Neuronal stem cell (in vitro differentiated cells): ENCODE measurements around the gene ZCCHC7.
"Not testable (repeated sequence)": the region's sequence is repeated elsewhere in the genome, so short reads cannot be mapped to it uniquely, and the experiment has no call there.

ENCODE experiments used
- DNase-seq: peaks from one replicate; pipeline ENCODE4 v3.0.0-alpha.2; 2013; ENCODE audit warnings: low spot score
- H2AFZ ChIP-seq: one replicate; pipeline ENCODE4 v1.6.1; 2013; ENCODE audit warnings: mild to moderate bottlenecking, low read length, inconsistent platforms
- H2AK5ac ChIP-seq: 2 replicates; pipeline ENCODE4 v1.6.1; 2013; ENCODE audit warnings: low read depth, mild to moderate bottlenecking, inconsistent platforms, low read length, moderate library complexity, mixed read lengths
- H2BK120ac ChIP-seq: 2 replicates; pipeline ENCODE4 v1.6.1; 2013; ENCODE audit warnings: low read depth, mild to moderate bottlenecking, inconsistent platforms, low read length, moderate library complexity, mixed read lengths
- H2BK12ac ChIP-seq: one replicate; pipeline ENCODE4 v1.6.1; 2013; ENCODE audit warnings: low read length, inconsistent platforms
- H2BK15ac ChIP-seq: 2 replicates; pipeline ENCODE4 v1.6.1; 2013; ENCODE audit warnings: mild to moderate bottlenecking, low read length, inconsistent platforms, mixed read lengths
- H2BK5ac ChIP-seq: one replicate; pipeline ENCODE4 v1.6.1; 2013; ENCODE audit warnings: inconsistent platforms, mild to moderate bottlenecking, low read length, moderate library complexity
- H3K14ac ChIP-seq: one replicate; pipeline ENCODE4 v1.6.1; 2013; ENCODE audit warnings: low read length, inconsistent platforms
- H3K18ac ChIP-seq: 2 replicates; pipeline ENCODE4 v1.6.1; 2013; ENCODE audit warnings: low read length, inconsistent platforms
- H3K23ac ChIP-seq: 2 replicates; pipeline ENCODE4 v1.6.1; 2013; ENCODE audit warnings: low read depth, mild to moderate bottlenecking, mixed read lengths, low read length, inconsistent platforms; ENCODE audit not compliant: poor library complexity
- H3K27ac ChIP-seq: replicated peaks from 3 replicates; pipeline ENCODE4 v1.5.1; 2013; ENCODE audit warnings: low read length, inconsistent platforms
- H3K27me3 ChIP-seq, 3 experiments: 2 replicates each; pipeline ENCODE4 v1.6.1; 2013; ENCODE audit warnings: low read length in 3 of 3, mild to moderate bottlenecking in 2 of 3, inconsistent platforms in 1 of 3, low read depth in 1 of 3, mixed read lengths in 1 of 3, moderate library complexity in 1 of 3; ENCODE audit not compliant: control insufficient read depth in 3 of 3, insufficient read depth in 3 of 3
- H3K36me3 ChIP-seq, 2 donors: replicated peaks in 1 of 2; 2 replicates each; pipeline ENCODE4 v1.6.1; 2013; ENCODE audit warnings: low read length in 2 of 2; ENCODE audit not compliant: control insufficient read depth in 2 of 2, insufficient read depth in 2 of 2
- H3K4ac ChIP-seq: 2 replicates; pipeline ENCODE4 v1.6.1; 2013; ENCODE audit warnings: inconsistent platforms, mild to moderate bottlenecking, low read length, moderate library complexity
- H3K4me1 ChIP-seq, 2 donors: 1 replicate in 1 of 2; 2 replicates in 1 of 2; pipeline ENCODE4 v1.6.1; 2013; ENCODE audit warnings: low read length in 2 of 2, low read depth in 1 of 2; ENCODE audit not compliant: control insufficient read depth in 2 of 2, insufficient read depth in 1 of 2
- H3K4me2 ChIP-seq: one replicate; pipeline ENCODE4 v1.6.1; 2013; ENCODE audit warnings: mild to moderate bottlenecking, low read length, inconsistent platforms; ENCODE audit not compliant: insufficient read depth, poor library complexity, severe bottlenecking
- H3K4me3 ChIP-seq, 2 donors: 2 replicates each; pipeline ENCODE4 v1.5.1; 2013; ENCODE audit warnings: low read length in 2 of 2, mild to moderate bottlenecking in 2 of 2, inconsistent platforms in 1 of 2, moderate library complexity in 1 of 2
- H3K79me1 ChIP-seq: one replicate; pipeline ENCODE4 v1.6.1; 2013; ENCODE audit warnings: low read depth, mild to moderate bottlenecking, inconsistent platforms, low read length, moderate library complexity
- H3K9ac ChIP-seq: one replicate; pipeline ENCODE4 v1.6.1; 2013; ENCODE audit warnings: mild to moderate bottlenecking, low read depth, low read length, inconsistent platforms; ENCODE audit not compliant: poor library complexity
- H3K9me3 ChIP-seq, 2 donors: replicated peaks in 1 of 2; 2 replicates each; pipeline versions ENCODE3 to v1.6.1; 2013; ENCODE audit warnings: low read length in 2 of 2, mild to moderate bottlenecking in 2 of 2, inconsistent platforms in 1 of 2, low read depth in 1 of 2, mixed read lengths in 1 of 2, moderate library complexity in 1 of 2; ENCODE audit not compliant: control insufficient read depth in 2 of 2, insufficient read depth in 1 of 2
- H4K8ac ChIP-seq: one replicate; pipeline ENCODE4 v1.6.1; 2013; ENCODE audit warnings: low read depth, mild to moderate bottlenecking, inconsistent platforms, low read length, moderate library complexity
- H4K91ac ChIP-seq: one replicate; pipeline ENCODE4 v1.6.1; 2013; ENCODE audit warnings: low read length, low read depth, mild to moderate bottlenecking, inconsistent platforms; ENCODE audit not compliant: poor library complexity
- WGBS, 2 donors: extraction: QIAGEN DNeasy Blood & Tissue Kit; methylation state at CpG; one replicate each; pipeline ENCODE4 v1.1.7; 2013; ENCODE audit warnings: missing lambda C conversion rate in 2 of 2, mixed read lengths in 1 of 2; ENCODE audit not compliant: insufficient read length in 2 of 2, insufficient replicate concordance in 1 of 2; ENCODE audit errors: extremely low coverage in 2 of 2; 5-methylcytosine and 5-hydroxymethylcytosine counted together

Gene ZCCHC7

GRCh38 chr9:37117956-37118355, 2.4 kb upstream of the ZCCHC7 start:
- no peak overlapping the region for H4K8ac ChIP-seq
- H2BK12ac ChIP-seq, result no peak overlapping the region
- H2AFZ ChIP-seq, result no peak overlapping the region
- H3K4me3 ChIP-seq, result no peak overlapping the region
- no peak overlapping the region for H3K18ac ChIP-seq
- H3K27ac ChIP-seq, result no peak overlapping the region
- no peak overlapping the region for H3K9ac ChIP-seq
- H3K27me3 ChIP-seq, result no peaks in the 10 kb centered on the region
- no peak overlapping the region for H2BK5ac ChIP-seq
- no CpG with 5 or more reads among the region's 3 CpGs for WGBS, 2 donors
- no peak overlapping the region for H2BK120ac ChIP-seq
- H3K4me2 ChIP-seq, result no peak overlapping the region
- no peak overlapping the region for H3K14ac ChIP-seq
- H3K79me1 ChIP-seq, result no peaks in the 10 kb centered on the region
- H2AK5ac ChIP-seq, result no peak overlapping the region
- no peaks in the 10 kb centered on the region for H3K36me3 ChIP-seq
- no peak for DNase-seq
- H3K9me3 ChIP-seq, result peaks cover 0 to 5% of the 10 kb centered on the region in 2 donors
- no peak overlapping the region for H3K23ac ChIP-seq
- H3K4me1 ChIP-seq, result peaks cover 1 to 5% of the 10 kb centered on the region in 2 donors
- H4K91ac ChIP-seq, result no peak overlapping the region
- no peak overlapping the region for H2BK15ac ChIP-seq
- no peak overlapping the region for H3K4ac ChIP-seq

DNA sequence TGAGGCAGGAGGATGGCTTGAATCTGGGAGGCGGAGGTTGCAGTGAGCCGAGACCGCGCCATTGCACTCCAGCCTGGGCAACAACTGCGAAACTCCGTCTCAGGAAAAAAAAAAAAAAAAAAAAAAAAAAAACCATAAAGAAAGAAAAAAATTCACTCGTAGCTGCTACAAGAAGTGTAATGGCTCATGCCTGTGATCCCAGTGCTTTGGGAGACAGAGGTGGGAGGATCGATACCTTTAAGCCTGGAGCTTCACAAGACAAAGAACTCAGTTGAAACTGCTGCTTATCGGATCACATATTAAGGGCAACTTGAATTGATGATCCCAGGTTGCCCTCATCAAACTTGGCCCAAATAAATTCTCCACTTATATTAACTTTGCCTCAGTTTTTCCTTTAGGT, 1.0 kb upstream of the ZCCHC7 start:
- Histone ChIP-seq H2AFZ (peak overlapping the region; percentile 96), H3K9me3 (peaks cover 0 to 5% of the 10 kb centered on the region in 2 donors), H4K8ac (no peak overlapping the region), H3K14ac (no peak overlapping the region), H3K4me3 (no peak overlapping the region), H3K4me1 (peaks cover 1 to 5% of the 10 kb centered on the region in 2 donors), H3K18ac (no peak overlapping the region), H3K79me1 (no peaks in the 10 kb centered on the region), H2BK5ac (no peak overlapping the region), H3K27me3 (no peaks in the 10 kb centered on the region), H2AK5ac (no peak overlapping the region), H3K23ac (no peak overlapping the region), H3K9ac (no peak overlapping the region), H3K4me2 (no peak overlapping the region), H4K91ac (no peak overlapping the region), H3K4ac (no peak overlapping the region), H3K36me3 (peaks cover 0 to 4% of the 10 kb centered on the region in 2 donors), H2BK120ac (no peak overlapping the region), H2BK15ac (no peak overlapping the region), H2BK12ac (no peak overlapping the region), H3K27ac (no peak overlapping the region)
- DNase-seq, result no peak
- no CpG with 5 or more reads among the region's 9 CpGs for WGBS, 2 donors

GRCh38 chr9:37120843-37121335, 515 bp downstream of the ZCCHC7 start:
- not testable (repeated sequence) for DNase-seq, H2AK5ac ChIP-seq, H3K27me3 ChIP-seq, H3K27ac ChIP-seq, H3K79me1 ChIP-seq, H3K14ac ChIP-seq, H4K8ac ChIP-seq, H3K9me3 ChIP-seq, H4K91ac ChIP-seq, H3K4ac ChIP-seq, H3K4me1 ChIP-seq
- Histone ChIP-seq H2BK5ac (peak overlapping the region; percentile 62), H3K4me2 (peak overlapping the region; percentile 84), H2BK15ac (peak overlapping the region; percentile 27), H3K4me3 (peak overlapping the region; percentile 74 to 95), H3K36me3 (peaks cover 0 to 16% of the 10 kb centered on the region in 2 donors), H2BK120ac (peak overlapping the region; percentile 36), H3K23ac (peak overlapping the region; percentile 98), H3K9ac (peak overlapping the region; percentile 88), H2AFZ (peak overlapping the region; percentile 96), H3K18ac (peak overlapping the region; percentile 90), H2BK12ac (peak overlapping the region; percentile 25)
- WGBS, 2 donors, result no CpG with 5 or more reads among the region's 23 CpGs

DNA sequence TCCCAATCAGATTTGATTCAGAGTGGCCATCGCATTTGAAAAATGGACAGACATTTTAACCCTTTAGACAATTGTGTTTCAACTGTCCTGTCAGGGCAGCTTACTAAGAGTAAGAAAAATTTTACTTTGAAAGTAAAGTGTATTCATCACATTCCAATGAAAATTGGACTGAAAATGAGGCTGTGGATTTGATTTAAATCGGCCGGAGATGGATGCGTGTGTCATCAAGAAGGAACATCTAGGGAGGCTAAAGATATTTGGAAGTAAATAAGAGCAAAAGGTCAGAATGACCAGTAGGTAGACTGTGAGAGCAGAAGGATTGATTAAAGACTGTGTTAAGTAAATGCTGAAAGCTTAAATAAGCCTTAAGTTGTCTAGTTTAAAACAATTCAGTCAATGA, 1.5 kb downstream of the ZCCHC7 start:
- DNase-seq, result no peak
- Histone ChIP-seq H2AFZ (peak overlapping the region; percentile 5), H3K4me2 (no peak overlapping the region), H3K4me3 (peak overlapping the region in 1 of 2 donors; percentile 74), H3K27ac (no peak overlapping the region), H4K91ac (no peak overlapping the region), H3K27me3 (no peaks in the 10 kb centered on the region), H3K23ac (no peak overlapping the region), H2BK120ac (no peak overlapping the region), H3K9ac (no peak overlapping the region), H4K8ac (no peak overlapping the region), H2BK15ac (no peak overlapping the region), H2BK5ac (no peak overlapping the region), H2BK12ac (no peak overlapping the region), H3K4me1 (peaks cover 1 to 5% of the 10 kb centered on the region in 2 donors), H3K18ac (no peak overlapping the region), H3K79me1 (peaks cover 2% of the 10 kb centered on the region), H3K14ac (no peak overlapping the region), H3K36me3 (peaks cover 0 to 26% of the 10 kb centered on the region in 2 donors), H2AK5ac (no peak overlapping the region), H3K4ac (no peak overlapping the region), H3K9me3 (peaks cover 0 to 9% of the 10 kb centered on the region in 2 donors)
- no CpG with 5 or more reads among the region's 4 CpGs for WGBS, 2 donors
